HG03460 (cell line): ENCODE results near the gene LINGO3.

Experiments
- ATAC-seq: cut with Tn5 transposase; IDR thresholded peaks from one replicate; pipeline ENCODE4 v1.9.1; 2021; ENCODE audit not compliant: unreplicated experiment

The LINGO3 gene

DNA sequence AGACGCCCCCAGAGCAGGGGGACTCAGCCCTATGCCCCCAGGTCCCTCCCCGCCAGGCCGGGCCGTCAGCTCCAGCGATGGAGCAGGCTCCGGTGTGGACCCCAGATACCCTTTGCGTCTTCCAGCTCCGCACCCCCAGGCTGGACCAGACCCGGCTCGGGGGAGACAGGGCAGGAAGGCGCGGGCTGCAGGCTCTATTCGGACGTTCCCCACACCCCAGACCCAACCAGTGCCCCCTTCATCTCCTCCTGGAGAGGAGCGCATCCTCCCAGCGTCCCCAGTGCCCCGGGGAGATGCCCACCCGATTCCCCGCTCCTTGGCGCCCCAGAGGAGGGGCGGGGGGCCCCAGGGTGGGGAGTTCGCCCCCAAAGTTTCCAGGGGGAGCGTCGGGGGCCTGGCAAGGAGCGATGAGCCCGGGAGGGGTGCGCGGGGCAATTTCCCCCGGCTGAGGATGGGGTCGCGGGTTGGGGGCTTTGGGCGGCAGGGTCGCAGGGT is 389 bp downstream of the LINGO3 start:
- no peak for ATAC-seq

DNA sequence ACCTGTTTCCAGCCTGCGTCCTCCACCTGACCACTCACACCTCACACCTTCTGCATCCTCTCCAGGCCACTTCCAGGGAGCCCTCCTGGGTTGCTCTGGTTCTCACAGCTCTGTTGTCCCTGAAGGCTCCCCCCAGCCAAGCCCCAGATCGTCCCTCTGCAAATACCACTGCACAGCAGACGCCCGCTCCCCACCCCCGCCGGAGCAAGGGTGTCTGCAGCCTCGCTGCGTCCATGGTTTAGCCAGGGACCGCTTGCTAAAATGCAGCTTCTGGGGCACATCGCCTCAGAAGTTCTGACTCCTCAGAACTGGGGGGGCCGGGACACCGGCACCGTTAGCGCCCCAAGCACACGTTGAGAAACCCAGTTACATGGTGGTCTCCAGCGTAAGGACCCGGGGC is 983 bp downstream of the LINGO3 start:
- ATAC-seq = no peak

DNA sequence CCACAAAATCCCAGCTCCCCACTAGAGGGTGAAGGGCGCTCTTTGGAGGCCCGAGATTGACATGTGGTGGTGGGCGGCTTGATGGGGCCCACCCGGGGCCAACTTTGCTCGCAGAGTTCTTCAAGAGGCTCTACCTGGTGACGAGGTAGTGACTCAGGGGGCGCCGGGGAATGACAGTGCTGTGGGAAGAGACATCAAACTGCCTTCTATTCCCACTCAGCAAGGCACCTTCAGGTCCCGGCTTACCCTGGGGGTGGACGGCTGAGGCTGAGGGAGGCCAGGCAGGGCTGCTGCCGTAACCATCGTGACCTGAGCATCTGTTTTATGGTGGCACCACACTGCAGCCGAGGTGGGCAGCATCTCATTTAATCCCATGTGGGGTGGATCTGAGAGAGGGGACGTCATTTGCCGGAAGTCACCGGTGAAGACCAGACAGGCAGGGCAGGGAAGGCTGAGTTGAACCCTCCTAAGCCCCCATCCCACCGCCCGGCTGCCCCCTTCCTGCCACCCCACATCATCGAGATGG is 1.6 kb downstream of the LINGO3 start:
- ATAC-seq = no peak

DNA sequence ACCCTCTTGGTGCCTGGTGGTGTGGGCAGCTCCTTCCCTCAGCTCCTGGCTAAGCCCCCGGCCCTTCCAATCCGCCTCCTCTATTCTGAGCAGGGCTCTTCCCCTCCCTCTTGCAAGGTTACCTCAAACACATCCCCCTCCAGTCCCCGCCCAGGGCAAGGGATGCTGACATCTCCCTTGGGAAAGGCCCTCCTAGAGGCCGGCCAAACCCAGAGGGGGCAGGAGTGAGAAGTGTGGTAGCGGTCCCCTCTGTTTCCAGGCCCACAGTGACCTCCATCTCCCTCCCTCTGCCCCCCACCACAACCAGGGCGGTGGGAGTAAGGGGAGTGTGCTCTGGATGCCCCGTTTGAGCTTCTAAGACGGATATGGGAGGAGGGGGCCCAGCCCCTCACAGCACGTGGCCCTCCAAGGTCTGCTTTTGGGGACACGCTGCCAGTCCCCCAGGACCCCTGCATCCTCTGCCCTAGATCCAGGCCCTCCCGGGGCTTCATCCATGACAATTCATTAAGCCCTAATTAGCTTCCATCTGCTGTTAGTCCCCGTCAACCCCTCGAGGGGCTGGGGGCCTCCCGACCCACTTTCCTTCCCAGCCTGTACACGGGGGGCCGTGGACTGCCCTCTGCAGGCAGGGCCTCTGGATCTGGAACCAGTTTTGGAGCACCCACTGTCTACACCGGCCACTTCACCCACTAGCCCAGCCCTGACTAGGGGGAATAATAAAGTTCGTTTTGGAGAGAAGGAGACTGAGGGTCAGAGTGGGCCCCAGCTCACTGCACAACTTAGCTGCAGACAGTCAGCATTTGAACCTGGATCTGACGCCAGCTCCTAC is 2.3 kb downstream of the LINGO3 start:
- no peak for ATAC-seq

DNA sequence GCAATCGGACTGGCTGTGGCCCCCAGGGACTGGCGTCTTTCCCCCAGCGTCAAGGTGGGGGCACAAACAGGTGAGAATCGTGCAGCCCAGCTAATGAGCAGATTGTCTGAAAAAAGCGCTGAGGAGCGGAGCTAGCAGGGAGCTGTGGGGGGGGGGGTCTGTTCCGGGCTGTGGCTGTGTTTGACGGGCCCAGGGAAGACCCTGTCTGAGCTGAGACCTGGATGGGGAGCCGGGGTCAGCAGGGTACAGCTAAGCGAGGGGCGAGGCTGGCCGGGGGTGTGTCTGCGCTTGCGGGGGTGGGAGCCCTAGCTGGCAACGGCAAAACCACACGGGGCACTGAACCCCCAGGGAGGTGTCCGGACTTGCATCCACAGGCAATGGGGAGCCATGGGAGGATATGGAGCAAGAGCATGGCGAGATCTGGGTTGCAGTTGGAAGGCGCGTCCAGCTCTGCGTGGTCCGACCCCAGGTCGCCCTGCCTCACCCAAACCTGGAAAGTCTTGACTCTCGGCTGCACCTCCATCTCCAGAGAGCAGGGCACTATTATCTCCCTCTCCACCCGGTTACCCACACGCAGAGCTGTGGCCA is 4.6 kb downstream of the LINGO3 start:
- no peak for ATAC-seq

DNA sequence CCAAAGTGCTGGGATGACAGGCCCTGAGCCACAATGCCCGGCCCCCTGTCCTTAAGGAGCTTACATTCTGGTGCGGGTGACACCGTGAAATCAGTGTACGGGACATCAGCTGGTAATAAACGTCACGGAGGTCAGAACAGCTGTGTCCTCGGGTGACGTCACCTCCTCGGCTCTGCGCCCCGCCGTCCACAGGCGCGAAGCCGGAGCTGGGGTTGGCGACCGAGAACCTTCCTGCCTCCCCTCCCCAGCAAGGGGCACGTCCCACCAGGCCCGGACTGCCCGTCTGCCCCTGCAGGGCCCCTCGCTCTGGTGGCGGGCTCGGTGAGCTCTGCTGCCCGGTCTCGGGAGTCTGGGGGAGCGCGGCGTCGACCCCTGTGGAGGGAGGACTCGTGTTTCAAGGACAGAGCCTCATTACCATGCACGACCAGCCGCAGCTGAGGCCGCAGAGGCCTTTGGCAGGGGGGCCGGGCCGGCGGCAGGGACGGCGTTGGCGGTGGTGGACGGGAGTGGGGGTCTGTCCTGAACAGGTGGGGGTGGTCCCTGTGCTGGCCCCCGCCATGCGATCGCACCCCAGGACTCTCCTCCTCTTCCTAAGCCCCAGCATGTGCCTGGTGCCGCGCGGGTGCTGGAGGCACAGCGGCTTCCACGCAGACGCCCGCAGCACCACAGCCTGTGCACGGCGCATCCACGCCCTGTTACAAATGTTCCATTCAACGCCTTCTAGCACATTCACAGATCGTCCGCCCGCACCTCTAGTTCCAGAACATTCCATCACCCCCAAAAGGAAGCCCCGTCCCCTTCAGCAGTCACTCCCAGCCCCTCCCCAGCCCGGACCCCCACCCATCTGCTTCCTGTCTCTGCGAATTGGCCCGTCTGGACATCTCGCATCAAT is 5.4 kb downstream of the LINGO3 start:
- no peak for ATAC-seq

DNA sequence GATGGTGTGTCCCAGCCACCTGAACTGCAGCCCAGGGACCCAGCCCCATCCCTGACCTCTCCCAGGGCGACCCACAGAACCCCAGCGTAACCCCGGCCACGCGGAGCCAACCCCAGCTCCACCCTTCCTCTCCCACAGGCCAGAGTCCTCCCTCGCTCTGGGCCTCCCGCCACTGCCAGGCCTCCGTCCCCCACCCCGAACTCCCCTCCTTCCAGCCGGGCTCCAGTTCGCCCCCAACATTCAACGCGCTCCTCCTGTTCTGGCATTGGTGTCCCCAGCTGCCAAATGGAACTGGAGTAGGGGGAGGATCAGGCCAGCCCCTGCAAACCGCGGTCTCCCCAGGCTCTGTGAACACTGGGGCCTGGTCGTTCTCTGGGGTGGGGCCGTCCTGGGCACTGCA is 7.4 kb downstream of the LINGO3 start:
- ATAC-seq = no peak

DNA sequence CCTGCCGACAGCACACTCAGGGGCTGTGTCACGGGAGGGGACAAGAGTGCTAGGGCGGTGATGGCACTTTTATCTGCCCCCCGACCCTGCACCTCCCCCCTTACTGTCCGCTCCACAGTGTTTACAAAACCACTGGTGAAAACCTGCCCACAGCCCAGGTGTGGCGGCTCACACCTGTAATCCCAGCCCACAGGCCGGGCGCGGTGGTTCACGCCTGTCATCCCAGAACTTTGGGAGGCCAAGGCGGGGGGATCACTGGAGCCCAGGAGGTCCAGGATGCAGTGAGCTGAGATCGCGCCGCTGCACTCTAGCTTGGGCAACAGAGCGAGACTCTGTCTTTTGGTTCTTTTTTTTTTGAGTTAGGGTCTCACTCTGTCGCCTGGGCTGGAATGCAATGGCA is 11.8 kb downstream of the LINGO3 start:
- ATAC-seq = no peak

DNA sequence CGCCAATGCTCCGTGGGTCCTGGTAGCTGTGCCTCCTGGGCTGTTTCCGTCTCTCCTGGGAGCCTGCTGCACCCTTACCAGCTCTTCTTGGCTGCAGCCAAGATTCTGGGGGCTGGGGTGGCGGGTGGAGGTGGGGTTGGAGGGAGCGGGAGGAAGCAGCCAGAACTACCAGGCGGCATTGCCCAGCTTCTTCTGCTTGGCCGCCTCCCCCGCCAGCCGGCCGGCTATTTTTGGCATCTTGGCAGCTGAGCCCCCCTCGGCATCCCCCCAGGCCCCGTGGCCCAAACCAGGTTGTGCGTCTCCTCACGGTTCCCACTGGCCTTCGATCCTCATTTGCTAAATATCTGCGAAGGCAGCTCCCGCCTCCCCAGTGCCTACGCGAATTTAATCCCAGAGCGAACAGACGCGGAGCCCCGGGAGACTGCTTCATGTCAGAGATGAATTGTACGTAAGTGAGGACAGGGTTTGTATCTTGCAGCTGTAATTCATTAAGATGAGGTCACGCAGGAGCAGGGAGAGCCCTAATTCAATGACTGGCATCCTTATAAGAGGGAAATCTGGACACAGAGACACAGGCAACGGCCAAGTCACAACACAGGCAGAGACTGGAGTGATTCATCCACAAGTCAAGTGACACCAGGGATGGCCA is 13.1 kb downstream of the LINGO3 start:
- no peak for ATAC-seq

DNA sequence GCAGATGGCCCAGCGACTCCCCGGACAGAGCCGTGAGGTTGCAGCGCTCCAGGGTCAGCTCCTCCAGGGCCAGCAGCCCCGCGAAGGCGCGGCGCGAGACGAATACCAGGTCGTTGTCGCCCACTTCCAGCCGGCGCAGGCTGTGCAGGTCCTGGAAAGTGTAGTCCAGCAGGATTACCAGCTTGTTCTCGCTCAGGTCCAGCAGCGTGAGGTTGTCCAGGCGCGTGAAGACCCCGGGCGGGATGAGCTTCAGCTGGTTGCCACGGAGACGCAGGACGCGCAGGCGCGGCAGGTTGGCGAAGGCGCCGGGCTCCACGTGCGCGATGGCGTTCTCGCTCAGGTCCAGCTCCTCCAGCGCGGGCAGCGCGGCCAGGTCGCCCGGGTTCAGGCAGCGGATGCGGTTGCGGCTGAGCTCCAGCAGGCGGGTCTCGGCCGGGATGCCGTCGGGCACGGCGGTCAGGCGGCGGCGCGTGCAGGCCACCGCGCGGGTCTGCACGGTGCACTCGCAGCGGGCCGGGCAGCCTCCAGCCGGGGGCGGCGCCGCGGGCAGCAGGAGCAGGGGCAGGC is 16.7 kb downstream of the LINGO3 start:
- no peak for ATAC-seq

DNA sequence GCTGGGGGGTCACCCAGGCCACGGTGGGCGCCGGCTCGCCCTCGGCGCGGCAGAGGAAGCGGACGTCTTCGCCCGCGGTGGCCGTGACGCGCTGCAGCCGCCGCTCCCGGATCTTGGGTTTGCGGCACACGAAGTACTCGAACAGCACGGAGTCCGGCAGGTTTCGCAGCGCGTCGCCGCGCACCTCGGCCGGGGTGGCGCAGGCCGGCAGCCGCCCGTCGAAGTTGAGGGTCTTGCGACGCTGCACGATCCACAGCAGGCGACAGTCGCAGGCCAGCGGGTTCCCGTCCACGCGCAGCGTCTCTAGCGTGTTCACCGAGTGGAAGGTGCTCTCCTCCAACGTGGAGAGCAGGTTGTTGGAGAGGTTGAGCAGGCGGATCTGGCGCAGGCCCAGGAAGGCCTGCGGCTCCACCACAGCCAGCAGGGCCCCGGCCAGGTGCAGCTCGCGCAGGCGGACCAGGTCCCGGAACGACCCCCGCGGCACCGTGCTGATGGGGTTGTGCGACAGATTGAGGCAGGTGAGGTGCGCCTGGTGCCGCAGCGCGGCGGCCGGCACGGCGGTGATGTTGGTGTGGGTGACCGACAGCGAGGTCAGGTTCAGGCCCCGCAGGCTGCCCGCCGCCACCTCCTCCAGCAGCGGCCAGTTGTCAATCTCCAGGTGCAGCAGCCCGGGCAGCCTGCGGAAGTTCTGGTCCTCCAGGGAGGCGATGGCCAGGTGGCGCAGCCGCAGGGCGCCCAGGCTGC is 17.3 kb downstream of the LINGO3 start:
- no peak for ATAC-seq

DNA sequence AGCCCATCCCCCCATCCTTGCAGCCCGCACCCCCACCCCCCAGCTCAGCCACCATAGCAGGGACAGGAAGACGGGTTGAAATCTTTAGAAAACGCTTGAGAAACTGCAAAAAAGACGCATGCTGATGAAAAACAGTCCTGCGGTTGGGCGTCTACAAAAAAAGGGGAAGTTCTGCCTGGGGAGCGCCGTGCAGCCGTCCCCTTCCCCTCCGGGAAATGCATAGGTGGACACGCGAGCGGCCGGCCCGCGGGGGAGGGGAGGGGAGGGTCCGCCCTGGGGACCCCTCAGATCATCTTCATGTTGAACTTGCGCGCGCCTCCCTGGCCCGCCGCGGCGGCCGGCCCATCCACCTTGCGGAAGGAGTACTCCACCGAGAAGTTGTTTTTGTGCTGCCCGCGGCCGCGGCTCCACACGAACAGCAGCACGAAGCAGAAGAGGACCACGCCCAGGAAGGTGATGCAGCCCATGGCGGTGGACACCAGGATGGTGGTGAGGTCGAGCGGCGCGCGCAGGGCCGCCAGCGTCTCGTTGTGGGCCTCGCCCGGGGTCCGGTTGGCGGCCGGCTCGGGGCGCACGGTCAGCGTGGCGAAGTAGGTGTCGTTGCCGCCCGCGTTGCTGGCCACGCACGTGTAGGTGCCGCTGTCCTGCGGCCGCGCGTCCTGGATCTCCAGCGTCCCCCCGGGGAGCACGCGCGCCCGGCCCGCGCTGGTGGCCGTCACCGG is 18.1 kb downstream of the LINGO3 start:
- no peak for ATAC-seq

DNA sequence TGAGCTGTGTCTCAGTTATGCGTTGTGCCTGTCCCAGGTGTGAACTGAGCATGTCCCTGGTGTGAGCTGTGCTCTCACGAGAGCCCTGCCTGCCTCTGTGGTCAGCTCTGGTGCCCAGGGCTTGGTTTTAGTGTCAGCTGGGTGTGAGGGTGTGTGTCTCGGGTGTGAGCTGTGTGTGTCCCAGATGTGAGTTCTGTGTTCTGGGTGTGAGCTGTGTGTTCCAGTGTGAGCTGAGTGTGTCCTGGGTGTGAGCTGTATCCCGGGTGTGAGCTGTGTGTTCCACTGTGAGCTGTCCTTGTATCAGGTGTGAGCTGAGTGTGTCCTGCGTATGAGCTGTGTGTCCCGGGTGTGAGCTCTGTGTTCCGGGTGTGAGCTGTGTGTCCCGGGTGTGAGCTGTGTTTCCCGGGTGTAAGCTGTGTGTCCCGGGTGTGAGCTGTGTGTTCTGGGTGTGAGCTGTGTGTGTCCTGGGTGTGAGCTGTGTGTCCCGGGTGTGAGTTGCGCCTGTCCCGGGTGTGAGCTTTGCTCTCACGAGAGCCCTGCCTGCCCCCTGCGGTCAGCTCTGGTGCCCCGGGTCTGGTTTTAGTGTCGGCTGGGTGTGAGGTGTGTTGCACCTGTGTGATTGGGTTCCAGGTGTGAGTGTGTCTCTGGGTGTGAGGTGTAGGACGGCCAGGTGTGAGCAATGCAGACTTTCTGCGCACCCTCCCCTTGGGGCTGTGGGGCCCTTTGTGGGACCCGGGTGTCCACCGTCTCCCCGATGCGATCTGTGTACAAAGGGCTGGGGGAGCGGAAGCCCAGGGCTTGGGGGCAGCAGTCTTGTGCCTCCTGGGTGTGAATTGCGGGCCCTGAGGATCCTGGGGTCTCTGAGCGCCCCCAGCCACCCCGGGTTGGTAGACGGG is 18.9 kb downstream of the LINGO3 start:
- no peak for ATAC-seq

DNA sequence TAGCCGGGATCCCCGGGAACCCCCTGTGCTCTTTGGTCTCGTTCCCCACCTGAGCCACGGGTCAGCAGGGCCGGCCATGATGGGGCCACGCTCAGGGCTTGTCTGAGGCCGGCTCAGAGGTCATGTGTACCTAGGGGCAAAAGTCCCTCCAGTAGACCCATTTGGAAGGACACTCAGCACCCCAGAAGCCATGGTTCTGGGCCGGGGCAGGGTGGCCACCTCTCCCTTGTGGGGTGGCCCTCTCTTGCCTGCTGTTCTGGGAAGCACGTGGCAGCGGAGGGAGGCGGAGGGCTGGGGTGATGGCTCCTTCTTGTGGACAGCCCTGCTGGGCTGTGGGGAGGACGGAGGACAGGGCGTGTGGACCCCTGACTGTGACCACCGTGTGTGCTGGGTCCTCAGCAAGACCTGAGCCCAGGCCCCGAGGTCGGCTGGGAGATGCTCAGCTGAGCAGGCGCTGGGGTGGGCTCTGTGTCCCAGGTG is 19.6 kb downstream of the LINGO3 start:
- no peak for ATAC-seq

DNA sequence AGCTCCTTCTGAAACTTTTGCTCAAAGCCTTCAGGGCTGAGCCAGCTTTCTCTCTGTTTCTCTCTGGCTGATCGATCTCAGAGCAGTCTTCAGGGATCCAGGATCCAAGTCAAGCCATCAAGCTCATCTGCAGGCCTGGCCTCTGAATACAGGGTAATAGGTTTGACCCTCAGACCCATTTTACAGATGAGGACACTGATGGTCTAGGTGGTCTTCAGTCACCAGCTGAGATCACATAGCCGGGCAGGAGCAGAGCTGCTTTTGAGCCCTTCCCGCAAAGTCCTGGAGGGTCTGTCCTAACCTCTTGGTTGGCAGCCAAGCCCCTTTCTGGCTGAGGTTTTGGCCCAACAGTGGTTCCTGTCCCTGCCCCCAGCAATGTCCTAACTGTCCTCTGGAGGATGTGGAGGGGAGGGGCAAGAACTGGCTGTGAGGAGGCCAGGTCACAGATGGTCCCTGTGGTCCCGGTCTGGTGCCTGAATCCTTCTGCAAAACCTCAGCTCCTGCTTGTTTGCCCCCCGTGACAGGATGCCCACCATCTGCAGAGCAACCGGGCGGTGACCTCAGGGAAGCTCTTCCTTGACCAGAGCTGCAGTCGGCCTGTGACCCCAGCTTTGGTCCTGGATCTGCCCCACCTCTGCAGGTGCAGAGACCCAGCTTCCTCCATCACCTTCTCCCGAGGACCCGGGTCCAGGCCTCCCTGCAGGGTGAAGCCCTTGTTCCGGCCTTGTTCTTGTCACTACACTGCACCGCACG is 20.2 kb downstream of the LINGO3 start:
- no peak for ATAC-seq

DNA sequence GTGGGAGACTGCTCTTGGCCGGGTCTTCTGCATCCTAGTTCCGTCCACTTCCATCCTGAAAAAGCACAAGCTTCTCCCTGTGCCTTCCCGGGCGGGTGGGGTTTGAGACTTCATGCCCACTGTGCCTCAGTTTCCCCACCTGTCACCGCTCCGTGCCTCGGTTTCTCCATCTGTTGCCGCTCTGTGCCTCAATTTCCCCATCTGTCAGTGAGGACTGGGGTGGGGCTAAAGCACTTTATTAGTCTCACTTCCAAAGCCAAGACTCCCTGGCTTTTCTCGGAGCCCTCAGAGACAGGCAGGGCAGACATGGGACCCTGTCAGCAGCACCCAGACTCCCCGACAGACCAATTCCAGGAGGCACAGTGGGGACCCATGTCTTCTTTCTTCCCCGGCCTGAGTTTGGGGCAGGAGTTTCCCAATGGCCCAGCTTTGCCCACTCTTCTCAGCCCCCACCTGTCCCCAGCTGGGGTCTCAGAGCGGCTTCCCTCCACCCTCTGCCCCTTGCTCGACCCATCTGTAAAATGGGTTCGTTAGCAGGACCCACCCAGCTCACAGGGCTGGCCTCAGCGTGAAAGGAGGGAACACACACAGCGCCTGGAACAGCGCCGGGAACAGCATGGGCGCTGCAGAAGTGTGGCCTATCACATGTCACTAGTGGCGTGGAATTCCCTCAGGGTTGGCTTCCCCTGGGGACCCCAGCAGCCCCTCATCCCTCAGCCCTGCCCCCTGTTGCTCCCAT is 21.4 kb downstream of the LINGO3 start:
- no peak for ATAC-seq
